Heart right ventricle (tissue), 16 donors: ENCODE results near the gene ITIH4. TPM values are rescaled to one million over a fixed set of nuclear protein-coding genes. Genes with fewer than 3 reads are reported as not detected.

Source experiments
- ATAC-seq, 8 donors: fragments of 200-7000 bp; cut with Tn5 transposase; one replicate each; pipeline ENCODE4 v1.9.1; 2020; ENCODE audit warnings: mild to moderate bottlenecking in 8 of 8, moderate library complexity in 8 of 8, moderate number of reproducible peaks in 1 of 8
- DNase-seq, 2 donors: peaks; one replicate each; pipeline ENCODE4 v3.0.0-alpha.2; 2020
- H3K27ac ChIP-seq, 10 donors: fragments of 200-600 bp; sonication (generic) in 2 of 10; one replicate each; pipeline versions ENCODE4 v1.5.0 to v1.8.0; 2020 to 2022; ENCODE audit warnings: mild to moderate bottlenecking in 3 of 10
- H3K27me3 ChIP-seq, 7 donors: fragments of 200-600 bp; one replicate each; pipeline ENCODE4 v1.8.0; 2021 to 2022; ENCODE audit warnings: mild to moderate bottlenecking in 2 of 7
- H3K36me3 ChIP-seq, 9 donors: fragments of 200-600 bp; sonication (generic) in 1 of 9; one replicate each; pipeline versions ENCODE4 v1.5.0 to v1.8.0; 2020 to 2022; ENCODE audit warnings: mild to moderate bottlenecking in 2 of 9
- H3K4me1 ChIP-seq, 9 donors: fragments of 200-600 bp; sonication (generic) in 1 of 9; one replicate each; pipeline versions ENCODE4 v1.5.0 to v1.8.0; 2020 to 2022; ENCODE audit warnings: mild to moderate bottlenecking in 4 of 9
- H3K4me3 ChIP-seq, 10 donors: fragments of 200-600 bp; sonication (generic) in 2 of 10; one replicate each; pipeline versions ENCODE4 v1.5.0 to v1.8.0; 2020 to 2022; ENCODE audit warnings: mild to moderate bottlenecking in 7 of 10, moderate library complexity in 2 of 10
- H3K9me3 ChIP-seq, 11 donors: fragments of 200-600 bp in 10 of 11; sonication (generic) in 2 of 11; one replicate each; pipeline versions ENCODE4 v1.5.0 to v1.8.0; 2013 to 2022; ENCODE audit warnings: mild to moderate bottlenecking in 2 of 11, control low read depth in 1 of 11, moderate library complexity in 1 of 11
- WGBS, 2 donors: extraction: QIAGEN DNeasy Blood & Tissue Kit; methylation state at CpG; one replicate each; pipeline ENCODE4 v1.1.7; 2013; ENCODE audit warnings: inconsistent platforms in 1 of 2; 5-methylcytosine and 5-hydroxymethylcytosine counted together
- intact Hi-C, 10 donors: fragments of 100-400 bp; cut with DNase I; formaldehyde crosslinking; loops; one replicate each; pipeline versions ENCODE4 v1.11.1 to v1.14.2; 2022
- polyA plus RNA-seq, 2 donors: library from polyadenylated mRNA; stranded (reverse); fragments of 200-250 nt; gene quantifications; one replicate each; pipeline ENCODE4 v1.2.3, GENCODE V29; 2013
- total RNA-seq, 10 donors: library from RNA; stranded (reverse); fragmentation: NEBNext Ultra II Directional in 3 of 10; extraction: Animal tissue kit (Norgen Biotek cat#: 25700) in 3 of 10; gene quantifications; one replicate each; pipeline versions ENCODE4 v1.2.1 to v1.2.4, GENCODE V29; 2021 to 2023
- TF ChIP-seq, protein P1 (sequence below), 9 donors: fragments of 200-600 bp; sonication (generic) in 2 of 9; IDR thresholded peaks; one replicate each; pipeline versions ENCODE4 v1.5.0 to v1.8.0; 2021 to 2022; ENCODE audit warnings: antibody characterized with exemption in 9 of 9, mild to moderate bottlenecking in 5 of 9, moderate library complexity in 1 of 9
- donor health status: Arrhythmogenic right ventricular cardiomyopathy.
- donor health status: ischemic (EF 13 %, LVEDD 7.1; RV severe dilation, severe dysfunction).
- donor health status: healthy with polysubstance abuse.
- donor health status: DM: no; HTN: yes; CAD: no.
- donor health status: DM: no; HTN: no; CAD: no.
- donor health status: ischemic (EF 25% LVEDD 6.9; RV normal size, moderate dysfunction).
- donor health status: ischemic (EF 25% LVEDD 5.7; RV mildly dilated, moderate dysfunction).
- donor health status: healthy.
- donor health status: DM: yes; HTN: yes; CAD: no.
- donor health status: Ischemic cardiomyopathy.
- donor health status: ischemic (EF 35%, LVEDD 5.7; RV mildly dilated, moderate dysfunction).
- donor health status: nonischemic (EF 11% LVEDD 7.7; RV severe dilation, severe dysfunction).
- donor health status: DM: yes; HTN: yes; CAD: no.
- donor health status: PGD.
- donor health status: ischemic (EF 29% LVEDD 5.4; RV normal size, mild dysfunction).
- donor health status: nonischemic (EF 23%, LVEDD 6.1; RV moderate dilation, normal function).

Gene ITIH4
- total and polyA plus RNA-seq, 12 donors = 1.5 to 17.9 (median 4.3) TPM

GRCh38 chr3:52838561-52839267 is 8.2 kb upstream of the ITIH4 start:
- H3K36me3 ChIP-seq = peaks cover 0 to 64% (median 6%) of the 10 kb centered on the region in 9 donors
- peaks cover 16 to 68% (median 46%) of the 10 kb centered on the region in 9 donors for H3K4me1 ChIP-seq
- no peaks in the 10 kb centered on the region for H3K9me3 ChIP-seq
- 89 to 91% methylated on average over 8 of the region's 8 CpGs for WGBS, 2 donors
- H3K27me3 ChIP-seq = no peaks in the 10 kb centered on the region
- intact Hi-C loops = loop anchor here in 1 of 10 donors (5.0 kb wide), 1 partner anchor 234 kb away; no protein-coding TSS in a partner anchor
- no peak for ATAC-seq
- DNase-seq = no peak
- TF ChIP-seq, protein P1, sequence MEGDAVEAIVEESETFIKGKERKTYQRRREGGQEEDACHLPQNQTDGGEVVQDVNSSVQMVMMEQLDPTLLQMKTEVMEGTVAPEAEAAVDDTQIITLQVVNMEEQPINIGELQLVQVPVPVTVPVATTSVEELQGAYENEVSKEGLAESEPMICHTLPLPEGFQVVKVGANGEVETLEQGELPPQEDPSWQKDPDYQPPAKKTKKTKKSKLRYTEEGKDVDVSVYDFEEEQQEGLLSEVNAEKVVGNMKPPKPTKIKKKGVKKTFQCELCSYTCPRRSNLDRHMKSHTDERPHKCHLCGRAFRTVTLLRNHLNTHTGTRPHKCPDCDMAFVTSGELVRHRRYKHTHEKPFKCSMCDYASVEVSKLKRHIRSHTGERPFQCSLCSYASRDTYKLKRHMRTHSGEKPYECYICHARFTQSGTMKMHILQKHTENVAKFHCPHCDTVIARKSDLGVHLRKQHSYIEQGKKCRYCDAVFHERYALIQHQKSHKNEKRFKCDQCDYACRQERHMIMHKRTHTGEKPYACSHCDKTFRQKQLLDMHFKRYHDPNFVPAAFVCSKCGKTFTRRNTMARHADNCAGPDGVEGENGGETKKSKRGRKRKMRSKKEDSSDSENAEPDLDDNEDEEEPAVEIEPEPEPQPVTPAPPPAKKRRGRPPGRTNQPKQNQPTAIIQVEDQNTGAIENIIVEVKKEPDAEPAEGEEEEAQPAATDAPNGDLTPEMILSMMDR (IDR thresholded peaks at IDR 0.05) = no peak
- H3K4me3 ChIP-seq = no peak overlapping the region
- no peak overlapping the region for H3K27ac ChIP-seq

DNA sequence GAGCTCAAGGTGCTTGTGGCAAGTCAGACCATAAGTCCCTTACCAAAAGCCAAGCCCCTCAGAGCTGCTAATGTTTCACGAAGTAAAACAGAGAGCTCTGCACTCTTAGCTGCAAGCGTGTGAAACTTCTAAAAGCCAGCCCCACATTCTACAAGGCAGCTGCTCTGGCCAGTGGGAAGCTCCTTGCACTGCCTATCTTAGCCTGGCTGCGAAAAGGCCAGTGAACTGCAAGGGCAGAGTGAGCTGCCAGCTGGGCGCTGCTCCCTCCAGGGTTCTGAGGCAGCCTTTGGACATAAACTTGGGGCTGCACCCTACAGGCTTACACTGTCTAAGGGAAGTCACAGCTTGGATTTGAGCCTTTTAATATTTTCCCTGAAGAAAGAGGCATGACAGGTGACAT is 6.5 kb upstream of the ITIH4 start:
- intact Hi-C loops = loop anchor here in 1 of 10 donors (5.0 kb wide), 1 partner anchor 235 kb away; no protein-coding TSS in a partner anchor
- Histone ChIP-seq H3K4me3 (no peak overlapping the region), H3K4me1 (peaks cover 16 to 61% (median 37%) of the 10 kb centered on the region in 9 donors), H3K36me3 (peaks cover 0 to 56% (median 0%) of the 10 kb centered on the region in 9 donors), H3K9me3 (no peaks in the 10 kb centered on the region), H3K27me3 (no peaks in the 10 kb centered on the region), H3K27ac (peak overlapping the region in 6 of 10 donors; percentile 68 to 89 (median 75))
- WGBS, 2 donors = 69 to 87% methylated on average over 4 of the region's 4 CpGs
- ATAC-seq (peak in 5 of 8 donors; percentile 10 to 41 (median 22)), DNase-seq (no peak)
- TF ChIP-seq, protein P1 (IDR thresholded peaks at IDR 0.05) = no peak

DNA sequence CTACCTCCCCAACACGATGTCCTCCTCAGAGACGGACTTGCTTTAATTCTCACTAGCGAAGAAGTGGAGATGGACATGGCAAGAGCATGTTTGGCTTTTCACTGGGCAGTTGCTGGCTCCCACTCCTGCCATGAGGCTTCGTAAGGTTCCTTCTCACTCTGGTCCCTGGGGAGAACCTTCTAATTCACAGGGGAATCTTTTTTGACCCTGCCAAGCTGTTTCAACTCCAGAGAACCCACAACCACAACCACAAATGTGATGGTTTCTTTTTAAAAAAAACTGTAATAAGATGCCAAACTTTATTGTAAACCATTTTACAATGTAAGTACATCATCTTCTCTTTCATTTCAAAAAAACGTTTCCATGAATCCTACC is 6.0 kb upstream of the ITIH4 start:
- H3K4me1 ChIP-seq = peaks cover 17 to 61% (median 36%) of the 10 kb centered on the region in 9 donors
- H3K27me3 ChIP-seq = no peaks in the 10 kb centered on the region
- peaks cover 0 to 51% (median 0%) of the 10 kb centered on the region in 9 donors for H3K36me3 ChIP-seq
- intact Hi-C loops = loop anchor here in 1 of 10 donors (5.0 kb wide), 1 partner anchor 236 kb away; no protein-coding TSS in a partner anchor
- ATAC-seq (no peak), DNase-seq (no peak)
- peak overlapping the region in 8 of 10 donors; percentile 44 to 89 (median 73) for H3K27ac ChIP-seq
- no peaks in the 10 kb centered on the region for H3K9me3 ChIP-seq
- no peak overlapping the region for H3K4me3 ChIP-seq
- TF ChIP-seq, protein P1 (IDR thresholded peaks at IDR 0.05) = no peak
- WGBS, 2 donors = 83 to 88% methylated on average over 5 of the region's 5 CpGs

GRCh38 chr3:52835766-52836470 is 5.4 kb upstream of the ITIH4 start:
- DNase-seq (peak; percentile 36 to 62), ATAC-seq (peak; percentile 48 to 86 (median 74))
- Histone ChIP-seq H3K4me3 (peak overlapping the region in 2 of 10 donors; percentile 47 to 49), H3K9me3 (no peaks in the 10 kb centered on the region), H3K27me3 (no peaks in the 10 kb centered on the region), H3K4me1 (peaks cover 15 to 61% (median 36%) of the 10 kb centered on the region in 9 donors), H3K27ac (peak overlapping the region in 9 of 10 donors; percentile 5 to 89 (median 72)), H3K36me3 (peaks cover 0 to 45% (median 0%) of the 10 kb centered on the region in 9 donors)
- intact Hi-C loops = loop anchor here in 1 of 10 donors (5.0 kb wide), 1 partner anchor 236 kb away; no protein-coding TSS in a partner anchor
- WGBS, 2 donors = 70 to 74% methylated on average over 8 of the region's 8 CpGs
- TF ChIP-seq, protein P1 (IDR thresholded peaks at IDR 0.05) = no peak
